ENCODE measurements around the gene SCUBE1.

DNA sequence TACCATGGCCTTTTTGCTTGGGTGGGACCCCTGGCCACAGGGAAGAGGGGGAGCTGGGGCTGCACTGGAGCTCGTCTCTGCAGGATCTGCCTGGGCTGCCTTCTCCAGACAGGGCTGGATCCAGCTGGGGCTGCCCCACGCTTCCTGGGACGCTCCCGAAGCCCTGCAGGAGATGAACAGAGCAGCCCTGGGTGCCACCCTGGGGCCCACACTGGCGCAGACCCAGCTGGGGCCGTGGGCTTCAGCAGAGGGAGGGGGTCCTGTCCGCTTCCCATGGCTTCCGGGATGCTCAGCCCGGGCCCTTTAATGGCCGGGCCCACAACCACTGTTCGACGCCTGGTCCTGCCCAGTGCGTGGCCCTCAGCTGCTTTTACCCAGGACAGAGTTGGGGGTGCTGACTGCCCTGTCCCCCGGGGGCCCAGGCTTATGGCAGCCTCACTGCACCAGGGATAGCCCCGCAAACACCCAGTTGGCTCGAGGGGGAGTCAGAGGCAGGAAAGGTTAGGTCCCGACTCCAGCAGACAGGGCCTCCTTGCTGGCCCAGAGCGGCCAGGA lies 179.9 kb downstream of the SCUBE1 start:
- TF ChIP-seq CTCF (IDR thresholded peaks at IDR 0.05) (no peak), POLR2A (IDR thresholded peaks at IDR 0.05) (no peak)

All from esophagus squamous epithelium (tissue), 4 donors.